H9 (cell line): ENCODE results near the gene TSPYL1. TPM values are rescaled to one million over a fixed set of nuclear protein-coding genes. Genes with fewer than 3 reads are reported as not detected.

ENCODE experiments used
- DNase-seq: peaks from one replicate; pipeline ENCODE4 v3.0.0-alpha.2; 2017
- H2AFZ ChIP-seq: one replicate; pipeline ENCODE4 v1.6.1; 2013; ENCODE audit warnings: mild to moderate bottlenecking, low read length, control low read depth, moderate library complexity
- H2AK5ac ChIP-seq: 2 replicates; pipeline ENCODE4 v1.6.1; 2013; ENCODE audit warnings: low read length, control low read depth, mixed read lengths; ENCODE audit not compliant: insufficient read length
- H2BK120ac ChIP-seq: one replicate; pipeline ENCODE4 v1.6.1; 2013; ENCODE audit warnings: low read depth, mild to moderate bottlenecking, low read length, control low read depth, inconsistent platforms; ENCODE audit not compliant: poor library complexity, severe bottlenecking
- H2BK12ac ChIP-seq: 2 replicates; pipeline ENCODE4 v1.6.1; 2013; ENCODE audit warnings: low read length, control low read depth, mixed read lengths, low read depth; ENCODE audit not compliant: insufficient read length
- H2BK15ac ChIP-seq: 2 replicates; pipeline ENCODE4 v1.6.1; 2013; ENCODE audit warnings: low read depth, low read length, control low read depth
- H2BK20ac ChIP-seq: one replicate; pipeline ENCODE4 v1.6.1; 2013; ENCODE audit warnings: low read depth, mild to moderate bottlenecking, low read length, control low read depth, inconsistent platforms; ENCODE audit not compliant: poor library complexity, severe bottlenecking
- H2BK5ac ChIP-seq: 2 replicates; pipeline ENCODE4 v1.6.1; 2013; ENCODE audit warnings: low read length, control low read depth, mixed read lengths; ENCODE audit not compliant: insufficient read length
- H3K14ac ChIP-seq: 2 replicates; pipeline ENCODE4 v1.6.1; 2013; ENCODE audit warnings: low read length, control low read depth; ENCODE audit not compliant: insufficient read depth
- H3K18ac ChIP-seq: 2 replicates; pipeline ENCODE4 v1.6.1; 2013; ENCODE audit warnings: low read depth, mild to moderate bottlenecking, mixed read lengths, low read length, control low read depth; ENCODE audit not compliant: insufficient read length
- H3K23ac ChIP-seq: 2 replicates; pipeline ENCODE4 v1.6.1; 2013; ENCODE audit warnings: low read length, control low read depth, mixed read lengths, low read depth; ENCODE audit not compliant: insufficient read length
- H3K23me2 ChIP-seq: 2 replicates; pipeline ENCODE4 v1.6.1; 2013; ENCODE audit warnings: low read depth, mild to moderate bottlenecking, mixed read lengths, low read length, control low read depth; ENCODE audit not compliant: insufficient read length, poor library complexity, severe bottlenecking
- H3K27ac ChIP-seq: 2 replicates; pipeline ENCODE4 v1.5.1; 2013; ENCODE audit warnings: low read length, control low read depth, mixed read lengths, low read depth; ENCODE audit not compliant: insufficient read length
- H3K27me3 ChIP-seq: 2 replicates; pipeline ENCODE4 v1.6.1; 2013; ENCODE audit warnings: low read length, control low read depth, inconsistent platforms; ENCODE audit not compliant: insufficient read depth
- H3K4ac ChIP-seq: 2 replicates; pipeline ENCODE4 v1.6.1; 2013; ENCODE audit warnings: low read depth, mild to moderate bottlenecking, control low read depth, inconsistent platforms, low read length, moderate library complexity
- H3K4me1 ChIP-seq: 2 replicates; pipeline ENCODE4 v1.6.1; 2013; ENCODE audit warnings: low read length, control low read depth, inconsistent platforms; ENCODE audit not compliant: insufficient read depth
- H3K4me2 ChIP-seq: 2 replicates; pipeline ENCODE4 v1.6.1; 2013; ENCODE audit warnings: low read length, control low read depth, mixed read lengths; ENCODE audit not compliant: insufficient read length, insufficient read depth
- H3K56ac ChIP-seq: 2 replicates; pipeline ENCODE4 v1.6.1; 2013; ENCODE audit warnings: low read depth, mild to moderate bottlenecking, mixed read lengths, low read length, control low read depth; ENCODE audit not compliant: insufficient read length
- H3K79me1 ChIP-seq: 2 replicates; pipeline ENCODE4 v1.6.1; 2013; ENCODE audit warnings: low read depth, mild to moderate bottlenecking, moderate library complexity, low read length, control low read depth, inconsistent platforms; ENCODE audit not compliant: insufficient read depth, poor library complexity, severe bottlenecking
- H3K79me2 ChIP-seq: 2 replicates; pipeline ENCODE4 v1.6.1; 2013; ENCODE audit warnings: low read length, control low read depth, inconsistent platforms; ENCODE audit not compliant: insufficient read depth
- H3K9ac ChIP-seq: 2 replicates; pipeline ENCODE4 v1.6.1; 2013; ENCODE audit warnings: low read length, control low read depth, mixed read lengths; ENCODE audit not compliant: insufficient read length; ENCODE audit errors: extremely low read depth
- H3K9me3 ChIP-seq: one replicate; pipeline ENCODE4 v1.6.1; 2013; ENCODE audit warnings: low read depth, low read length, inconsistent platforms; ENCODE audit not compliant: control insufficient read depth
- H3T11ph ChIP-seq: one replicate; pipeline ENCODE4 v1.6.1; 2013; ENCODE audit warnings: mild to moderate bottlenecking, low read length, control low read depth, inconsistent platforms
- H4K20me1 ChIP-seq: one replicate; pipeline ENCODE4 v1.6.1; 2013; ENCODE audit not compliant: control insufficient read depth, insufficient read length, insufficient read depth
- H4K5ac ChIP-seq: 2 replicates; pipeline ENCODE4 v1.6.1; 2013; ENCODE audit warnings: low read depth, mild to moderate bottlenecking, mixed read lengths, low read length, control low read depth; ENCODE audit not compliant: insufficient read length
- H4K8ac ChIP-seq: replicated peaks from 2 replicates; pipeline ENCODE4 v1.6.1; 2013; ENCODE audit warnings: low read length, control low read depth, mixed read lengths, low read depth; ENCODE audit not compliant: insufficient read length
- H4K91ac ChIP-seq: 2 replicates; pipeline ENCODE4 v1.6.1; 2013; ENCODE audit warnings: low read depth, mild to moderate bottlenecking, moderate library complexity, mixed read lengths, low read length, control low read depth; ENCODE audit not compliant: insufficient read length
- H3K27ac Mint-ChIP-seq, 3 experiments: 2 replicates in 2 of 3; 3 replicates in 1 of 3; pipeline ENCODE4 v1.8.0; 2020 to 2021; ENCODE audit warnings: mixed read lengths in 3 of 3, mild to moderate bottlenecking in 1 of 3, moderate library complexity in 1 of 3
- H3K27me3 Mint-ChIP-seq: 2 replicates; pipeline ENCODE4 v1.8.0; 2021; ENCODE audit warnings: low read depth, mild to moderate bottlenecking, moderate library complexity, mixed read lengths
- H3K36me3 Mint-ChIP-seq, 3 experiments: 2 replicates in 2 of 3; 3 replicates in 1 of 3; pipeline ENCODE4 v1.8.0; 2020 to 2021; ENCODE audit warnings: low read depth in 3 of 3, mixed read lengths in 3 of 3; ENCODE audit not compliant: insufficient read depth in 1 of 3
- H3K4me1 Mint-ChIP-seq, 2 experiments: 2 replicates each; pipeline ENCODE4 v1.8.0; 2020; ENCODE audit warnings: mixed read lengths in 2 of 2
- H3K4me3 Mint-ChIP-seq, 2 experiments: 2 replicates in 1 of 2; 3 replicates in 1 of 2; pipeline ENCODE4 v1.8.0; 2020 to 2021; ENCODE audit warnings: mild to moderate bottlenecking in 2 of 2, mixed read lengths in 2 of 2, moderate library complexity in 1 of 2
- H3K9me3 Mint-ChIP-seq, 2 experiments: 2 replicates in 1 of 2; 3 replicates in 1 of 2; pipeline ENCODE4 v1.8.0; 2020; ENCODE audit warnings: mild to moderate bottlenecking in 2 of 2, mixed read lengths in 2 of 2, moderate library complexity in 1 of 2
- CTCF ChIP-seq: fragments of 200-600 bp; sonication (generic); conservative IDR thresholded peaks from 3 replicates; pipeline ENCODE4 v1.8.0; 2021; ENCODE audit warnings: antibody characterized with exemption, mild to moderate bottlenecking
- WGBS: extraction: QIAGEN DNeasy Blood & Tissue Kit; methylation state at CpG from one replicate; pipeline ENCODE4 v1.1.7; 2013; ENCODE audit warnings: missing lambda C conversion rate, low lambda C conversion rate, mixed read lengths; ENCODE audit not compliant: insufficient read length; ENCODE audit errors: extremely low coverage; 5-methylcytosine and 5-hydroxymethylcytosine counted together
- total RNA-seq: library from RNA; stranded (reverse); gene quantifications from 2 replicates; pipeline ENCODE4 v1.2.1, GENCODE V29; 2021

Gene TSPYL1
- total RNA-seq, 1 experiment from 2014 or later: 75.3 TPM

GRCh38 chr6:116263353-116263752 is 16.4 kb downstream of the TSPYL1 start:
- no peaks in the 10 kb centered on the region; the same call in 1 of the 2 replicates for H3K27me3 Mint-ChIP-seq
- H3K18ac ChIP-seq: no peak overlapping the region
- H2BK15ac ChIP-seq: no peak overlapping the region
- no peak overlapping the region for H3K23ac ChIP-seq
- H3K27ac Mint-ChIP-seq: no peak overlapping the region; a peak in 1 of 7 replicates
- H3K36me3 Mint-ChIP-seq: peaks cover 0 to 4% (median 0%) of the 10 kb centered on the region in 3 experiments; a peak in 3 of 7 replicates
- no peak overlapping the region for H4K5ac ChIP-seq
- no peak overlapping the region for H2AK5ac ChIP-seq
- H3K27ac ChIP-seq: no peak overlapping the region
- H3T11ph ChIP-seq: no peak overlapping the region
- no peak overlapping the region for H3K56ac ChIP-seq
- WGBS: no CpG with 5 or more reads among the region's 1 CpG
- no peak overlapping the region for H3K9ac ChIP-seq
- H3K27me3 ChIP-seq: no peaks in the 10 kb centered on the region
- no peak overlapping the region for H2BK120ac ChIP-seq
- H3K4me3 Mint-ChIP-seq: no peak overlapping the region
- H4K20me1 ChIP-seq: no peaks in the 10 kb centered on the region
- no peak overlapping the region for H3K4me2 ChIP-seq
- H4K91ac ChIP-seq: no peak overlapping the region
- no peaks in the 10 kb centered on the region for H3K4me1 ChIP-seq
- no peak overlapping the region for H2AFZ ChIP-seq
- H3K4me1 Mint-ChIP-seq: no peaks in the 10 kb centered on the region
- no peaks in the 10 kb centered on the region for H3K79me1 ChIP-seq
- no peaks in the 10 kb centered on the region; a peak in 2 of 5 replicates for H3K9me3 Mint-ChIP-seq
- TF ChIP-seq CTCF: no peak
- H3K23me2 ChIP-seq: no peaks in the 10 kb centered on the region
- DNase-seq: no peak
- no peak overlapping the region for H3K4ac ChIP-seq
- no peak overlapping the region for H2BK20ac ChIP-seq
- H4K8ac ChIP-seq: no peak overlapping the region
- no peak overlapping the region for H2BK5ac ChIP-seq
- no peaks in the 10 kb centered on the region for H3K9me3 ChIP-seq
- H2BK12ac ChIP-seq: no peak overlapping the region
- H3K14ac ChIP-seq: no peak overlapping the region
- no peaks in the 10 kb centered on the region for H3K79me2 ChIP-seq
